ENCODE results near the gene SULT1E1.
"Not testable (repeated sequence)": the region's sequence is repeated elsewhere in the genome, so short reads cannot be mapped to it uniquely, and the experiment has no call there.

The SULT1E1 gene

DNA sequence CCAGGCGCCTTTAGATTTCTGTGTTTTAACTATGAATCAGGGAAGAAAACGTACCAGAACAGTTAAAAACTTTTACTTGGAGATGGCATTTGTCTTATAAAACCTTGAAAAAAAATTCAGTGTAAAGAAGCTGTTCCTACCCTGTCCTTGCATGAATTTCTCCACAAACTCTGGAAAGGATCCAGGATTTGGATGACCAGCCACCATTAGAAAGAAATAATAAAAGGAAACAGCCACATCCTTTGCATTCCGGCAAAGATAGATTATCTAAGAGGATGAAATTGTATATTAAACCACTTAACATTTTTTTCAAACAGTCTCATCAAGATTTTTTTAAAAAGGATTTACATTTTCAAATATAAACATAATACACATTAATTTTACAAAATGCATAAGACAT, 10.6 kb downstream of the SULT1E1 start:
- DNase-seq (ENCODE audit: low read depth), result no peak
- no peak overlapping the region for H3K4me3 ChIP-seq (ENCODE audit: low read depth, low read length)

DNA sequence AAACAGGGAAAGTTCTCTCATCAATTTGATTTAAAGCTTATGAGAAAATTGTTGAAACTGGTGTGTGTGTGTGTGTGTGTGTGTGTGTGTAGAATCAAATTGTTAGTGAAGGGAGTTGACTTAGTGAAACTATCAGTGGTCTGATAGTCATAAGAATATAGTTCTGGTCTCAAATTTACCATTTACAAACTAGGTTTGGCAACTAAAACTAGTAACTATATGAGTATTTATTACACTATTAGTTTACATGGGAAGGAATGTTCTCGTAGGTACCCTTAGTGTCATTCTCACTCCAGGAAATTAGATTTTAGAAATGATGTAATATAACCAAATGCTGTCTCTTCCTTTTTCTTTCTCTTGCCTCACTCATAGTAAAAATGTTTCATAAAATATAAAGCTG, 11.9 kb downstream of the SULT1E1 start:
- DNase-seq (ENCODE audit: low read depth), result no peak
- H3K4me3 ChIP-seq (ENCODE audit: low read depth, low read length), result no peak overlapping the region

DNA sequence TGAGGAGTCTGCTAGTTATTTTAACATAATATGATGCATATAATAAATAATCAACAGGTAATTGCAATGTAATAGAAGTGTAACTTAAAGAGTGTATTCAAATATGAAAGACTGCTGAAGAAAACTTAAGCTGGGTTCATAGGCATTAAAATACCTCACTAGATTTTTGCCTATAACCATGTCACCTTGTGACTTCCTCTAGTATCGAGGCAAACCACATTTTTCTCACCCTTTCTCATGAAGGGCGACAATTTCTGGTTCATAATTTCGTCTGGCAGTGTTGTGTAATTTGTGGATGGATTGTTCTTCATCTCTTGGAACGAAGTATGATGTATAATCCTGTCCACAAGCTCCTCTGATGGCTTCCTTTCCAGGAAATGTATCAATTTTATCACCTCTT, 16.0 kb downstream of the SULT1E1 start:
- no peak overlapping the region for H3K4me3 ChIP-seq (ENCODE audit: low read depth, low read length)
- no peak for DNase-seq (ENCODE audit: low read depth)

DNA sequence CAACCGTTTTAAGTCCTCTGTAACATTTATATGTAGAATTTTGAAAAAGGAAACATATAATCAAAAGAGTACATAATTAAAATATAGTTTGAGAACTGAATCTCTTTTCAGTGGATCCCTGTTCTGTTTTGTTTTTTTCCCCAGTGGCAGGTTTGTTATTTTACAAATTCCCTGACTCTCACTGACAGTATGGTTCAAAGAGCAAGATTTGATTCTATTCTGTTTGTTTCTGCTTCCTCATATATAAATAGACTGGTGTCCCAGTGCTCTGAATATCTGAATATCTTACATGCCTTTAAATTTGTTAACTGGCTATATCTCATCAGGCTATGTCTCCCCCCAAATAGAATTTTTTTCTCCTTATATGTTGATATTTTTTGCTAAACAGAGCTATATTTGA, 16.6 kb downstream of the SULT1E1 start:
- H3K4me3 ChIP-seq (ENCODE audit: low read depth, low read length), result no peak overlapping the region
- no peak for DNase-seq (ENCODE audit: low read depth)

DNA sequence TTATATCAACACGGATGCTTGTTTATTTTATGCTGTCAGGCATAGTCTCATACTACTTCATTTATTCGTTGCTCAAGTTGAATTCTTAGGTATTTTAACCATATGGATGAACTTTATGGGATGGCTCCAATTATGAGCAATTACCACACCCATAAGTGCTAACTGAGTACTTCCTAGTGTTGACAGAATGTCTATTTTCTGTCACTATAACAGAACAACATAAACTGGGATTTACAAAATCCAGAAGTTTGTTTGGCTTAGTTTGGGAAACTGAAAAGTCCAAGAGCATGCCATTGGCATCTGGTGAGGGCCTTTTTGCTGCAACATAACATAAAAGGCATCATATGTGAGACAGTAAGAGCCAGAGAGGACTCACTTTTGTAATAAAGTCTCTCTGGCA, 21.0 kb downstream of the SULT1E1 start:
- DNase-seq (ENCODE audit: low read depth), result no peak
- H3K4me3 ChIP-seq (ENCODE audit: low read depth, low read length), result no peak overlapping the region

DNA sequence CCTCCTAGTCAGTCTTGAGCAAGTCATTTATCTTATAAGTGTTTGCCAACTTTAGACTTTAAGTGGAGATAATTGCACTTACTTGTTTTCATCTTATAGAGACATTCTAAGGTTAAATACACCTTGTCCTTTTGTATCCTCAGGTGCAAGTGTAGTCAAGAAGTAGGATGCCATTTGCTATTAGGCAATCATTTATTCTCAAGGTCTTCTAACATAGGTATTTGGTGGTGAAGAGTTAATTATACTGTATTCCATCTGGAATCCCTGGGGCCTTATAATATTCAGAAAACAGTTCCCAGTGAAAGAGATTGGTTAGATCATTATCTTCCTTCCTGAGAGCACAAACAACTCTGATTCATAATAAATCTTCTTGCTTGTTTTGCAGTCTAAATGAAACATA, 23.7 kb downstream of the SULT1E1 start:
- H3K4me3 ChIP-seq (ENCODE audit: low read depth, low read length), result no peak overlapping the region
- no peak for DNase-seq (ENCODE audit: low read depth)

DNA sequence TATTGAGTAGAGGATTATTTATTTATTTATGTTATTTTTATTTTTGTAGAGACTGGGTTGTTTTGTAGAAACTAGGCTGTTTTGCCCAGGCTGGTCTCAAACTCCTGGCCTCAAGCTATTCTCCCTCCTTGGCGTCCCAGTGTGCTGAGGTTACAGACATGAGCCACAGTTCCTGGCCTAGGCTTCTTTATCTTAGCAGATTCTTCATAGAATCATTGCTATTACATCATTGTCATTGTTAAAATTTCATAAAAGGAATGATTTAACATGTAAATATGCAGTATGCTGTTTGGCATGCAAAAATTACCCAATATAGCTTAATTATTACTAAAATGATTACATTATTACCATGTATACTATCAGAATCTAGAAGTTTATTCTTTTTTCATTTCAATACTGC, 24.2 kb downstream of the SULT1E1 start:
- DNase-seq (ENCODE audit: low read depth), result no peak
- H3K4me3 ChIP-seq (ENCODE audit: low read depth, low read length), result no peak overlapping the region

DNA sequence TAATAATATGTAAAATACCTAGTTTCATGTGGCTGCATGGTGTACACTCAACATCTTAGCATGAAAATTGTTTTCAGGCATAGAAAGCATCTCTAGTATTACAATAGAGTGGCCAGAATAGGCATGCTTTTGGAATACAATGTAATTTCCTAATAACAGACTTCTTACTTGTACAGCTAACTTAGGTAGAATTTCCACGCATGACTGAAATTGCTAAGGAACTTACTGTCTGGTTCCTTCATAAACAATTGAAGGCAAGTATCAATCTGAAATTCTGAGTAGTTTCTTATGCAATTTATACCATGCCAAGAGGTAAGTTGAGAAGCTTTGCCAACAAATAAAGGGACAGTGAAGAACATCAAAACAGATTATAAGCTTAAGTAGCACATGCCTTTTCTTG, 26.7 kb downstream of the SULT1E1 start:
- no peak for DNase-seq (ENCODE audit: low read depth)
- no peak overlapping the region for H3K4me3 ChIP-seq (ENCODE audit: low read depth, low read length)

DNA sequence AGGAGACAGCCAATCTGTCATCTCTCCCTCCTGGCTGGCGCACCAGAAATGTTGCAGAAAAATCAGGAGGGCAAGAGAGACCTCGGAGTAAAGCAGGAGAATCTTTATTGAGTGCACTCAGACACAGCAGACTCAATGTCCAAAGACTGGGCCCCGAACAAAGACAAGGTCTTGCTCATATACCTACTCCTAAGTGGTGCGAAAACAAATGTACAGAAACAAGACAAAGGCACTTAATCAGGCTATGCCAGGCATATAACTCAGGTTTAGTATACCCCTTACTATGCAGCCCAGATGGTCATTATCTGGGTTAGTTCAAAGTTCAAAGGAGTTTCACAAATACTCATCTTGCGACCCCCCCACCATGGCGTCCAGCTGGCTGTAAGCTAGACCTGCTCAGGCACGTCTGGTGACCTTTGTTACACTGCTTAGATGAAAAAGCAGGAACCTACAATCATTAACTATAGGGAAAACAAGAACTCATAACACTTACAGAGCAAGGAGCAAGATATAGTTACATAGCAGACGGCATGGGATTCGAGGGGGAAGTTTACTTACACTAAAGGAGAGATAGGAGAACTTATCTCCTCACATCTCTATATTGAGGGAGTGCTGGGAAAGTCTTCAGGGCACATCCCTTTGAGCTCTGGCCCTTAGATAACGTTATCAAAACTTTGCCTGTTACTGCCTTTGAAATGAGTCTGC, 27.5 kb downstream of the SULT1E1 start:
- no peak overlapping the region for H3K4me3 ChIP-seq (ENCODE audit: low read depth, low read length)
- DNase-seq (ENCODE audit: low read depth), result no peak

DNA sequence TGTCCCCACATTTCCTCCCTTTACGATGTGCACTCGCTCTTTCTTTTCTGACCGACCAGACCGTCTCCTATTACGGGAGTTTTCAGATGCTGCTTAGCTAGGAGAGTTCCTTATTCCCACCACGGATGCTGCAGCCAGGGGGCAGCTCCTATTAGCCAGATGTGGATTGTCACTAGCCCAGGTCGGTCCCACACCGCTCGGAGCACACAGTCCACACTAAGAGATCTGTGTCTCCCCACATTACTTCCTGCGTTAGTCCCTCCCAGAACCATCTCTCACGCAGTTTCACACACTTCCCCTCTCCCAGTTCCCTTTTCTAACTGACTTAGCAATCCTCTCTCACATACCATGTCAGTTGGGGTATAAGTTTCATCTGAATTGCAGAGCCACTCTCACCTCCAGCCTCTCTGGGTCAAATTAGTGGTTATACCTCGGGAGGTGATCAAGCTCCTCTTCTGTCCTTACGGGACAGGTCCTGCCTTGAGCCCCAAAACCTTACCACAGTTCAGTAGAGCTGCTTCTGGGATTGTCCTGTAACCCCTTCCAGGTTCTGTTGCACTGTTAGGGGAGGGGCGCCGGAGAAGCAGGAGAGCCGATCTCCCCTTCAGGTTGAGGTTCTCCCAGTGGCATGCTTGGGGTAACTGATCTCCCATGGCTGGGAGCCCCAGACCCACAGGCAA, 28.2 kb downstream of the SULT1E1 start:
- no peak overlapping the region for H3K4me3 ChIP-seq (ENCODE audit: low read depth, low read length)
- no peak for DNase-seq (ENCODE audit: low read depth)

DNA sequence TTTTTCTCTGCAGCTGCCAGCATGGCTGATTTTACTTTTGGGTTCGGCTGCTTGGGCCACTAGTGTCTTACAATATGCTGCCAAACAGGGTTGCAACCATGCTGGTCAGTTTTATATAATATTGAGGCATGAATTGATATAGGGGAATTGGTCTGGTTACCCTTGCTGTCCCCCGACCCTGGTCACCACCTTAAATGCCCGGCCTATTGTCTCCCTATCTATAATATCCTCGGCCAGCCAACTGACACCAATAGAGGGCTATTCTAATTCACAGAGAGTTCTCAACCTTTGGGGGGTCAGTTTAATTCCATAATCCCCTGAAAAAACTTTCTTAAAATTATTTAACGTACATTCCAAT, 28.7 kb downstream of the SULT1E1 start:
- no peak for DNase-seq (ENCODE audit: low read depth)
- no peak overlapping the region for H3K4me3 ChIP-seq (ENCODE audit: low read depth, low read length)

DNA sequence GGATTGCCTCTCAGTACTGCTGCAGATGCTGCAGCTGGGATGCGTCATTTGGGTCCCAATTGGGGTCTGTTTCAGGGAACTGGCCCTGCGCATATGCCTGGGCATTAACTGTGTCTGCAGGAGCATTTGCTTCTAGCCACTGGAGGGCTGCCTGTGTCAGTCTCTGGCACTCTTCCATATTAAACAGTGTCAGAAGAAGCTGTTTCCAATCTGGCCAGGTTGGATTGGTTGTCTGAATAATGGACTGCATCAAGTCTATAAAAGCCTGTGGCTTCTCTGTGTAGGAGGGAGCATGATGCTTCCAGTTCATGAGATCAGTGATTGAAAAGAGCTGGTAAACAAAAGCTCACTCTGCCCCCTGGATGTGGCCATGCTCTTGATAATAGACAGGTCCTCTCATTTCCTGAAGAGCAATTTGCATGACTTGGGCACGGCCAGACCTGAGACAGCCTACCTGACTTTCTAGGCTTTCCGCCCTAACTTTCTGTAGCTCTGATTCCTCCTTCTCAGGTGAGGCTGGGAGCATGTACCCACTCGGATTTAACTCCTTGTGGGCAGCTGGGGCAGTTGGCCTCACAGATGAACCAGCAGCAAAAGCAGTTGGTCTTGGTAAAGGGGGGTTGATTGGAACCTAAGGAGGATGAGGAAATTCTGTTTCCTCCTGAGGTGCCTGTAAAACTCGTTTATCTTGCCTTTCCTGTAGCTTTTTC, 29.2 kb downstream of the SULT1E1 start:
- DNase-seq (ENCODE audit: low read depth), result peak; percentile 79
- H3K4me3 ChIP-seq (ENCODE audit: low read depth, low read length), result no peak overlapping the region

DNA sequence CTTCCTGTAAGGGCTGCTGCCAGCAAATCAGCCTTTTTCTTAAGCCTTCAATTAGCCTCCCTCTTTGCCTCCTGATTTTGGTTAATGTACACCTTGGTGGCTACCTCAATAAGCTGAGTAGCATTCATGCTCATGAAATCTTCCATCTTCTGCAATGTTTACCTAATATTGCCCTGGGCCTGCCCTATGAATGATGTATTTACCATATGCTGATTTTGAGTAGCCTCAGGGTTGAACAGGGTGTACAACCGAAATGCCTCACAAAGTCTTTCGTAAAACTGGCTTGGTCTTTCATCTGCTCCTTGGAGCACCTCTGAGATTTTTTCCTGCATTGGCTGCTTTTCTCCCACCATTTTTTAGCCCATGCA, 29.8 kb downstream of the SULT1E1 start:
- no peak overlapping the region for H3K4me3 ChIP-seq (ENCODE audit: low read depth, low read length)
- no peak for DNase-seq (ENCODE audit: low read depth)

DNA sequence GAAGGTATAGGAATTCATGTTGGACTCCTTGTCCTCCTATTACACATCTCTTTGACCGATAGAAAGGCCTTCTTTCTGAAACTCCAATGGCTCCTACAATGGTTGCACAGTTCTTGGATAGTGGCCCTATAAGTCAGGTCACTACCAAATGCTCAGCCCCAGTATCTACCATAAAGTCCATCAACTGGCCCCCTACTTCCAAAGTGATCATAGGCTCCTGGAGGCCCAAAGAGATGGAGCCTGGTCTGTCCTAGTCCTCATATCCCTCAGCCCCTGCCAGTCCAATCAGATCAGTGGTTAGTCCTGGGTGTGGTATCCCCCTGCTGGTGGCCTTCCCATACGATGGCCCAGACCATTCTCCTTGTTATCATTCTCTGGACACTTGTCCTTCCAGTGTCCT, 30.3 kb downstream of the SULT1E1 start:
- H3K4me3 ChIP-seq (ENCODE audit: low read depth, low read length), result no peak overlapping the region
- DNase-seq (ENCODE audit: low read depth), result no peak

DNA sequence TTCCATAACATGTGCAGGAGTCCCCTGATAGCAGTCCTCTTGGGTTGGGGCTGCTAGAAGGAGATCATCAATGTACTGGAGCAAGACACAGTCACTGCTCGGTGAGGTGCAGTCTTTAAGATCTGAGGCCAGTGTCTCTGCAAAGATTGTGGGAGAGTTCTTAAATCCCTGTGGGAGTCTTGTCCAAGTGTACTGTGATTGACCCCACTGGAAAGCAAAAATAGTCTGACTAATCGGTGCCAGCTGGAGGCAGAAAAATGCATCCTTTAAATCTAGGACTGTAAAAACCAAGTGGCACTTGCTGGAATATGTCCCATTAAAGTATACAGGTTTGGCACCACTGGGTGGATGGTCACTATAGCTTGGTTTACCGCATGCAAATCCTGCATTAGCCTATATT, 31.1 kb downstream of the SULT1E1 start:
- H3K4me3 ChIP-seq (ENCODE audit: low read depth, low read length), result no peak overlapping the region
- DNase-seq (ENCODE audit: low read depth), result peak; percentile 43

DNA sequence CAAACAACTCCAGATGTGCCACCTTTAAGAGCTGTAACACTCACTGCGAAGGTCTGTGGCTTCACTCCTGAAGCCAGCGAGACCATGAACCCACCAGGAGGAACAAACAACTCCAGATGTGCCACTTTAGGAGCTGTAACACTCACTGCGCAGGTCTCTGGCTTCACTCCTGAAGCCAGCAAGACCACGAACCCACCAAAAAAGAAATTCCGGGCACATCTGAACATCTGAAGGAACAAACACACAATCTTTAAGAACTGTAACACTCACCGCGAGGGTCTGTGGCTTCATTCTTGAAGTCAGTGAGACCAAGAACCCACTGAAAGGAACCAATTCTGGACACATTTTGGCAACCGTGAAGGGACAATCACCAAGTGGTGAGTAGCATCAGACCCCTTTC, 34.9 kb downstream of the SULT1E1 start:
- DNase-seq (ENCODE audit: low read depth); H3K4me3 ChIP-seq (ENCODE audit: low read depth, low read length): not testable (repeated sequence)

DNA sequence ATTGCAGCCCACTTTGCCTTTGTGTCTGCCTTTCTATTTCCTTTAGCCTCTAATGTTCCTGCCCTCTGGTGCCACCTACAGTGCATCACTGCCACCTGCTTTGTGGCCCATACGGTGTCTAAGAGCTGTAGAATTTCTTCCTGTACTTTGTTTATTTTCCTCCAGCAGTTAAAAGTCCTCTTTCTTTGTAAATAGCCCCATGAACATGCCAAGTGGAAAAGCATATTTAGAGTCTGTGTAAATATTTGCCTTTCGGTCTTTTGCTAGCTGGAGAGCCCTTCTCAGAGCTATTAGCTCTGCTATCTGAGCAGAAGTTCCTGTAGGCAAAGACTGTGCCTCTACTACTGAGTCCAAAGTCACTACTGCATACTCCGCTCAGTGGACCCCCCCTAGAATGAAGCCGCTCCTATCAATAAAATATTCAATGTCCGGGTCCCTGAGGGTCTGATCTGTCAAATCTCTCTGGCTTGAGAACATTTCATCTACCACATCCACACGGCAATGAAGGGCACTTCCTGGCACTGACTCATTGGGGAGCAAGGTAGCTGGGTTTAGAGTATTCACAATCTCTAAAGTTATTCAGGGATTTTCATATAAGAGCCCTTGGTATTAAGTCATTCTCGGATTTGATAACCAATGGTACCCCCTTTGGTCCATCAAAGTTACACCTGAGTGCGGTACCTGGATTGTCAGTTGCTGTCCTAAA, 36.3 kb downstream of the SULT1E1 start:
- H3K4me3 ChIP-seq (ENCODE audit: low read depth, low read length), result no peak overlapping the region
- no peak for DNase-seq (ENCODE audit: low read depth)

DNA sequence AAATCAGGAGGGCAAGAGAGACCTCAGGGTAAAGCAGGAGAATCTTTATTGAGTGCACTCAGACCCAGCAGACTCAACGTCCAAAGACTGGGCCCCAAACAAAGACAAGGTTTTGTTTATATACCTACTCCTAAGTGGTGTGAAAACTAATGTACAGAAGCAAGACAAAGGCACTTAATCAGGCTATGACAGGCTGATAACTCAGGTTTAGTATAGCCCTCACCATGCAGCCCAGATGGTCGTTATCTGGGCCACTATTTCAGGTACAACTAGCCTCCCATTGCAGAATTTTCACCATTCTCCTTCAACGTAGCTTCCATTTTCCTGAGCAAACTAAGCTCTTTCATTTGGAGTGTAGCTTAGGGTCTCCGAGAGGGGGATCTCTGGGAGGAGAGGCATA, 36.9 kb downstream of the SULT1E1 start:
- no peak for DNase-seq (ENCODE audit: low read depth)
- no peak overlapping the region for H3K4me3 ChIP-seq (ENCODE audit: low read depth, low read length)

DNA sequence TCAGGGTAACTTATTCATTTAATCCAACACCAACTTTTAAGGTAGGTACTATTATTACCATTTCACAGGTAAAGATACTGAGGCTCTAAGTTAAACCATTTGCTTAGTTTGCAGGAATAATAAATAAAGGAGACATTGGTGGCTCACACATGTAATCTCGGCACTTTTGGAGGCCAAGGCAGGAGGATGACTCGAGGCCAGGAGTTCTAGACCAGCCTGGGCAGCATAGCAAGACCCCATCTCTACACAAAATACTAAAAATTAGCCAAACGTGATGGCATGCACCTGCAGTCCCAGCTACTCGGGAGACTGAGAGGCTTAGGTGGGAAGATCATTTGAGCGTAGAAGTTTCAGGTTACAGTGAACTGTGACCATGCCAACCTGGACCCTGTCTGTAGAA, 37.7 kb downstream of the SULT1E1 start:
- no peak overlapping the region for H3K4me3 ChIP-seq (ENCODE audit: low read depth, low read length)
- DNase-seq (ENCODE audit: low read depth), result no peak

DNA sequence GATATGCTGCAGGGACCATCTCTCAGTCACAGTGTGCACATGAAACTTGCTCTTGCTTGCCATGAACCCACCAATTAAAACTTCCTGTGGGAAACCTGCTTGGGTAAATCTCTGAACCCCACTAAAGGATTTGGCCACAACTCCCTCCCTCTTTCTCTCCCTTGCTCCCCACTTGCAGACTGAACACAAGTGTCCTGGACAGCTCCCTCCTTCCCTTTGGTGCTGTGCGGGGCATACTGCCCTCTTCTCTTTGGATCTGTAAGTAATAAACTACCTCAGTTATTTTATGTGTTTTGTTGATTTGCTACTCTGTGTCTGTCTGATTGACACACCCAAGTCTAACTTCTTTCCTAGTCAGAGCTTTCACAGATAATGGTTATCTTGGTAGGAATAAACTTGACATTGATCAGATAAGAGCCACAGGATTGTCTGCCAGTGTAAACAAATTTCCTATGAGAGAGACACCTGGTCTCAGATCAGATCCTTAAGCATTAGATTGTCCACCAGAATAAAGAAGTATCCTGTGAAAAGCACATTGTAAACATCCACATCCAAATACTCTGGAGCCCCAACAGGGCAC, 41.8 kb downstream of the SULT1E1 start:
- H3K4me3 ChIP-seq (ENCODE audit: low read depth, low read length), result no peak overlapping the region
- DNase-seq (ENCODE audit: low read depth), result no peak

Data from skeletal muscle cell (primary cell).